ENCODE data around the gene C1QA.

C1QA gene

DNA sequence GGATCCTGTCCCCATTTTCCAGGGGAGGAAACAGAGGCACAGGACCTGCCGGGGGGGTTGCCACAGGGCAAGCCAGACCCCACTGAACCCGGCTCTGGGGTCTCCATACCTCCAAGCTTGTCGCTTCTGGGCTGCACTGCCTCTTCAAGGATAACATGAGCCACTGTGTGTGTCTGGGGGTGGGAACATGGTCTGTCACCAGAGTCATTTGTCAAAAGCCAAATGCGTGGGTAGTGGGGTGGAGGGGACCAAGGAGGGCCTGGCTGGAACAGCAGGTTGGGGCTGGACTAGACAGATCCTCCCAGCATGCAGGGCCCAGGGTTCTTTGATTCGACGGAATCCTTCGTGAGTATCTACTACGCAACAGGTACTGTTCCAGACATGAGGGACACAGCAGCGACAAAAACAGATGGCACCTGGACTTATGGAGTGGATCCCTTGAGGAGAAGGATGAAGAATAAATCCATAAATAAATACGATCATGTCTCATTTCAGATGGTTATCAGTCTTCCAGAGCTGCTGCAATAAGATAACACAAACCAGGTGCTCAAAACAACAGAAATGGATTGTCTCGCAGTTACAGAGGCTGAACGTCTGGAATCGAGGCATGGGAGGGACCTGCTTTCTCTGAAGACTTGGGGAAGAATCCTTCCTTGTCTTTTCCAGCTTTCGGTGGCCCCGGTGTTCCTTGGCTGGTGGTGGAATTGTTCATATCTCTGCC is 45.3 kb downstream of the C1QA start:
- TF ChIP-seq, protein P1, sequence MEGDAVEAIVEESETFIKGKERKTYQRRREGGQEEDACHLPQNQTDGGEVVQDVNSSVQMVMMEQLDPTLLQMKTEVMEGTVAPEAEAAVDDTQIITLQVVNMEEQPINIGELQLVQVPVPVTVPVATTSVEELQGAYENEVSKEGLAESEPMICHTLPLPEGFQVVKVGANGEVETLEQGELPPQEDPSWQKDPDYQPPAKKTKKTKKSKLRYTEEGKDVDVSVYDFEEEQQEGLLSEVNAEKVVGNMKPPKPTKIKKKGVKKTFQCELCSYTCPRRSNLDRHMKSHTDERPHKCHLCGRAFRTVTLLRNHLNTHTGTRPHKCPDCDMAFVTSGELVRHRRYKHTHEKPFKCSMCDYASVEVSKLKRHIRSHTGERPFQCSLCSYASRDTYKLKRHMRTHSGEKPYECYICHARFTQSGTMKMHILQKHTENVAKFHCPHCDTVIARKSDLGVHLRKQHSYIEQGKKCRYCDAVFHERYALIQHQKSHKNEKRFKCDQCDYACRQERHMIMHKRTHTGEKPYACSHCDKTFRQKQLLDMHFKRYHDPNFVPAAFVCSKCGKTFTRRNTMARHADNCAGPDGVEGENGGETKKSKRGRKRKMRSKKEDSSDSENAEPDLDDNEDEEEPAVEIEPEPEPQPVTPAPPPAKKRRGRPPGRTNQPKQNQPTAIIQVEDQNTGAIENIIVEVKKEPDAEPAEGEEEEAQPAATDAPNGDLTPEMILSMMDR (IDR thresholded peaks at IDR 0.05) = no peak
- Histone ChIP-seq H3K27ac (no peak overlapping the region), H3K4me3 (no peak overlapping the region)
- DNase-seq (ENCODE audit: low spot score) = no peak

DNA sequence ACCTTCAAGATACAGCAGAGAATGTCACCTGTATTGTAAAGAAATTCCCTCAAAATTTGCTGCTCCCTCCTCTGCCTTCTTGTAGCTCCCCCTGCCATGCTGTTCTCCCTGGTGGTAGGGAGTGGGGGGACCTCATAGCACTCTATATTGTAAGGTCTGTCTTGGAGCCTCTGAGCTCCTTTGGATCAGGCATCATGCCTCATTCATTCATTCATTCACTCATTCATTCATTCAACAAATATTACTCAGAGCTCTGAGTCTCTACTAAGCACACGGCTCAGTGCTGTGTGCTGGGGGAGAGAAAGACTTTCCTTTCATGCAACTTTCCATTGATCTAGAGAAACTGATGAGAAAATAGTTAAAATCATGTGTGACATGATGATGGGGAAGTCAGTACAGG is 47.1 kb downstream of the C1QA start:
- no peak for DNase-seq (ENCODE audit: low spot score)

DNA sequence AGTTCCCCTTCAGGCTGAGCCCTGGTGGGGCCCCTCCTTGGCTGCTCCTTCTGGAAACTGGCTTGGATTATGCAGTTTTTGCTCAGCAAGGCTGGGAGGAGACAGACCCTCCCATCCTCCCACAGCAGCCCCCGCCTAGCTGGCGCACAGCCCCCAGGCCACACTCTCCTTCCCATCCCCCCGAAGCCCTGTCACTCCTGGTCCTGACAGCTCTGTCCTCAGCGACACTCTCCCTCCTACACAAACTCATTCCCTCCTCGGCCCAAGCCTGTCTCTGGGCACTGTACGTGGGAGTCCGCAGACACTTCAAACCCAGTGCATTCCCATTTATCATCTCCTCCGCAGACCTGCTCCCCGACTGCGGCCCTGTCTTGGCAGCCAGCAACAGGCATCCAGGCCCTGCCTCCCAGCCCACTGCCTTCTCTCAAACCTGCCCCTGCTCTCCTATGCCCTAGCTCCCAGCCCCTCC is 49.2 kb downstream of the C1QA start:
- Histone ChIP-seq H3K4me3 (no peak overlapping the region), H3K27ac (no peak overlapping the region)
- no peak for DNase-seq (ENCODE audit: low spot score)
- TF ChIP-seq, protein P1 (IDR thresholded peaks at IDR 0.05) = no peak

More for the DNA sequence above, 47.1 kb downstream of the C1QA start:
- TF ChIP-seq, protein P1 (IDR thresholded peaks at IDR 0.05) = no peak
- Histone ChIP-seq H3K4me3 (no peak overlapping the region), H3K27ac (no peak overlapping the region)

DNA sequence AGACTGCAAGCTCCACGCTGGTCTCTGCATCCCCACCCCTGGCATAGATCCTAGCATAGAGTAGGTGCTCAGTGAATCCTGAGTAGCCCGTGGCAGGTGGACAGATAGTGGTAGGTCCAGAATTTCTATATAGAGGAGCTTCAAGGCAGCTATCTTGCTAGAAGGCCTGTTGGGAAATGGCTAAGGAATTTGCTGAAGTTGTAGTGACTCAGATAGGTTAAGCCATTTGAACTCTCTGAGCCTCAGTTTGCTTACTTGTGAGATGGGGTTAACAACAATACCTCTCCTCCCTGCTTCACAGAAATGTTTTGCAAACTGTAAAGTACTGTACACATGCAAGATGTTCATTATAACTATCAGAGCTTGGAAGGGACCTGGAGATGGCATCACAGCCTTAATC is 50.8 kb downstream of the C1QA start:
- no peak for DNase-seq (ENCODE audit: low spot score)
- TF ChIP-seq, protein P1 (IDR thresholded peaks at IDR 0.05) = no peak
- Histone ChIP-seq H3K27ac (no peak overlapping the region), H3K4me3 (no peak overlapping the region)

DNA sequence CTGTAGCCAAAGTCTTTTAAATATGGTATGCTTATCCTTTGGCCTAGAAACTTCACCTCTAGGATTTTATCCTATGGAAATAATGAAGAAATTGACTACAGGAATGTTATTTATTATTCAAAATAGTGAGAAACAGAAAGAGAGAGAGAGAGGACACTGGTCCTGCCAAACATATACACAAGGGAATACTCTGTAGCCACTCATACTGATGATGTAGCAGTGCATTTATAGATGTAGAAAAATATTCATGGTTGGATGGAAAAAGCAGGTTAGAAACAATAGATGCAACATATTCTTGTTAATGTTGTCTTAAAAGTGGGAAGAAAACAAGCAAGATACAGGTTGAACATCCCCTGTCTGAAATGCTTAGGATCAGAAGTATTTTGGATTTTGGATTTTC is 52.0 kb downstream of the C1QA start:
- DNase-seq (ENCODE audit: low spot score) = no peak
- TF ChIP-seq, protein P1 (IDR thresholded peaks at IDR 0.05) = no peak
- no peak overlapping the region for H3K27ac ChIP-seq

More for the DNA sequence above, 52.0 kb downstream of the C1QA start:
- H3K4me3 ChIP-seq = no peak overlapping the region
